Rectal smooth muscle tissue (tissue), 1 donor: ENCODE measurements around the gene CCDC182.

ENCODE experiments used
- H3K27ac ChIP-seq: one replicate; pipeline ENCODE4 v1.7.0; 2013; ENCODE audit warnings: low read depth, low read length, inconsistent platforms
- H3K27me3 ChIP-seq: one replicate; pipeline ENCODE4 v1.7.0; 2013; ENCODE audit warnings: low read length; ENCODE audit not compliant: control insufficient read depth, insufficient read depth
- H3K36me3 ChIP-seq: one replicate; pipeline ENCODE4 v1.7.0; 2013; ENCODE audit warnings: low read length; ENCODE audit not compliant: control insufficient read depth, insufficient read depth
- H3K4me1 ChIP-seq: one replicate; pipeline ENCODE4 v1.7.0; 2013; ENCODE audit warnings: low read length; ENCODE audit not compliant: control insufficient read depth, insufficient read depth
- H3K4me3 ChIP-seq: one replicate; pipeline ENCODE4 v1.7.0; 2013; ENCODE audit warnings: low read length
- H3K9ac ChIP-seq: one replicate; pipeline ENCODE4 v1.7.0; 2013; ENCODE audit warnings: low read length

The CCDC182 gene

DNA sequence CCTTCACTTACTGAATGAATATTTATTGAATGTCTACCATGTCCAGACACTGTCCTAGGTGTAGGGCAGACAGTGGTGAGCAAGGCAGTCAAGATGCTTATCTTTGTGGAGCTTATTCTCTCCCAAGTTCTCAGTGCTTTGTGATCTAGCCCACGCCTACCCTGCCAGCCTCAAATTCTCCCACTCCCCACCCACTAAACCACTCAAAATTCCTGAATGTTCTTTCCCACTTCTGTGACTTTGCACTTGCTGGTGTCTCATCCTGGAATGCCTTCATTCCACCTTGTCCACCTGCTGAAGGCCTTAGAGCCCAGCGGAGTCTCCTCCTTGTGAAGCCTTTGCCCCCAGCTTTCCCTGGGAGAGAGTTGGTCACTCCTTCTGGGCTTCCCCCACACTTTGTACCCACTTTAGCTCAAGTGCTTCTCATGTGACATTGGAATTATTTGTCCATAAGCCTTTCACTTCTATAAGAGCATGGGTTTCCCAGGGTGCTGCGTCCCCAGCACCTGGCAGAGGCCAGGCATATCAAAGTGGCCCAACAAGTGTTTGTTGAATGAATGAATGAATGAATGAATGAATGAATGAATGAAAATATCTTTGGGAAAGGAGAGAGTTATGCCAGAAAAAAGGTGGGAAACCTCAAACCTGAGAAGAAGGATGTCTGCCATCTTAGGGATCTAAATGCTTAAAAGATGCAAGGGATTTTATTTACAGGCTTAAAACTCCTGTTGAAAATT is 23.0 kb downstream of the CCDC182 start:
- no peaks in the 10 kb centered on the region for H3K4me1 ChIP-seq
- no peaks in the 10 kb centered on the region for H3K27me3 ChIP-seq
- no peaks in the 10 kb centered on the region for H3K36me3 ChIP-seq
- H3K4me3 ChIP-seq: no peak overlapping the region
- no peak overlapping the region for H3K27ac ChIP-seq
- H3K9ac ChIP-seq: no peak overlapping the region

DNA sequence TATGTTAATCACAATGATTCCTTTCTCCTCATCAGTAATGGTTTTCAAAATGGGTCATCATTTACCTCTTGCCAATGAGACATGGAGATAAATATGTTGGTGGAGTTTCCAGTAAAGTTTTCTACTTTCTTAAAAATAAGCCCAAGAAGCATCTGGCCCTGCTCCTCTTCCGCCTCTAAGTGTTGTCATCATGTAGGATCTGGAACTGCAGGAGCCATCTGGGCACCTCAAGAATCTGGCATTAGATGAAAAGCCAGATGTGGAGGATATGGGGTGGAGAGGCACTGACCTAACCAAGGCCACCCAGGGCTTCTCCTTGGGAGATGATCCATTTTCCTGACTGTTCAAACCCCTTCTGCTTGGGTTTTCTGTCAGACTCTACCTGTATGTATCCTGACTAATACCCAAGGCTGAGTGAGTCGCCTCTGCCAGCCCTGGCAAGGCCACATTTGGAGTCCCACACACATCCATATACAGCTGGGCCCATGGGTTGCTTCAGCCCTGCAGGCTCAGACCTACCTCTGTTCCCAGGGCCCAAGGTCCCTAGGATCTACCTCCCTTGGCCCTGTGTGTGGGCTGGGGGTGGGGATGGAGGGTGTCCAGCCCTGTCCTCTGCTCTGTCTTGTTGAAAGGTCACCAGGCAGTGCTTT is 24.6 kb downstream of the CCDC182 start:
- Histone ChIP-seq H3K4me3 (no peak overlapping the region), H3K27me3 (peaks cover 1% of the 10 kb centered on the region), H3K9ac (no peak overlapping the region), H3K36me3 (no peaks in the 10 kb centered on the region), H3K4me1 (no peaks in the 10 kb centered on the region), H3K27ac (no peak overlapping the region)

DNA sequence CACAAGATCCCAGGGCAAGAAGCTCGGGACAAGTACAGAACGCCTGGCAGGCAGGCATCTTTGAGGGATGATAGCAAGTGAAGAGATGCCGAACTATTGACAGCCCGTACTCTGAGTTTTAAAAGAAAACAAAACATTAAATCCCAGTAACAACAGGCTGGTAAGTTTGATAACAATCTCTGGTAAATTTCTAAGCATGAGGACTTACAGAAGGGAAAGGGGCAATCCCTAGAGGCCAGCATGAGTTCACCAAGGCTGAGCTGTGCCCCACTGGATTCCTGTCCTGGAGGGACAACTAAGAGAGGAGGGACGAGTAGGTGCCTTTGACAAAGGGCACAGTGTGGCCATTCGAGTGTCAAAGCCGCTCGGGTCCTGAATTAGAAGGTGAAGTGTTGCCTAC is 26.2 kb downstream of the CCDC182 start:
- Histone ChIP-seq H3K27me3 (peaks cover 4% of the 10 kb centered on the region), H3K4me3 (no peak overlapping the region), H3K9ac (no peak overlapping the region), H3K27ac (no peak overlapping the region), H3K4me1 (no peaks in the 10 kb centered on the region), H3K36me3 (no peaks in the 10 kb centered on the region)

DNA sequence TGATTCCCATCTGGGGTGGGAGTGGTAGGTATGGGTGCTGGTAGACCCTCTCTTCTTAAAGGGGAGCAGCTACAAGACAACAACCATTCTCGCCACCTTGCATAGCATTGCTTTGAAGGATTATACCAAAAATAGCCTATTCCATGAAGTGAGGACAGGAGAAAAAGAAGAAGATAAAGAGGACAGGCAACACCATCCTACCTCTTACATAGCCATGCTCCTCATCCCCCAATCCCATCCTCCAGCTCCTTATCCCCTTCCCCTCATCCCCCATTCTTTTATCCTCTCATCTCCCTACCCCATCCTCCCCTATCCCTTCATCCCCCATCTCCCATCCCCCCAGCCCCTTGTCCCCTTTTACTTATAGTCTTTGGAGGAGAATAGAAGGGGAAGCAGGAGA is 29.1 kb downstream of the CCDC182 start:
- peaks cover 4% of the 10 kb centered on the region for H3K27me3 ChIP-seq
- H3K27ac ChIP-seq: no peak overlapping the region
- H3K9ac ChIP-seq: no peak overlapping the region
- no peak overlapping the region for H3K4me3 ChIP-seq
- H3K4me1 ChIP-seq: no peaks in the 10 kb centered on the region
- H3K36me3 ChIP-seq: no peaks in the 10 kb centered on the region

DNA sequence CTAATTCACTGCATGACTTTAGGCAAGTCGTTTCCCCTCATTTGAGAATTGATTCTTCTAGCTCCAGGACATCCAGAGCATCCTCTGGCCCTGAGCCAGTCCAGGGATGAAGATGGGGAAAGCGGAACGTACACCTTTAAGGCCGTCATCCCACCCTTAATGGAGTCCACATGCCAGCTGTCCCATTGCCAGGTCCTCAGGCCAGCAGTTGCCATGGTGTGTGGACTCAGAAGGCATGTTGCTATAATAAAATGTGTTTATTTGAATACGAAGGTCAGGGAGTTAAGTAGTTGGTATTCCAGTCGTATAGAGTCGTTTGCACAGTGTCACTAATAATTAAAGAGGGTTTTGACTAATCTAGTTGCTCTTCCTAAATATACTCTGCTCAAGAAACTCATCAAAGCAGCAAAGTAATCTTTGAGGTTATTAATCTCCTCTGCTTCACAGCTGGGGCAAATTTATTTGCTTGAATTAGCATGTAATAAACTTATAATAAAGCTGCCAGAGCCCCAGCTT is 30.4 kb downstream of the CCDC182 start:
- peaks cover 4% of the 10 kb centered on the region for H3K27me3 ChIP-seq
- no peak overlapping the region for H3K27ac ChIP-seq
- no peak overlapping the region for H3K4me3 ChIP-seq
- H3K36me3 ChIP-seq: no peaks in the 10 kb centered on the region
- H3K9ac ChIP-seq: no peak overlapping the region
- H3K4me1 ChIP-seq: no peaks in the 10 kb centered on the region

DNA sequence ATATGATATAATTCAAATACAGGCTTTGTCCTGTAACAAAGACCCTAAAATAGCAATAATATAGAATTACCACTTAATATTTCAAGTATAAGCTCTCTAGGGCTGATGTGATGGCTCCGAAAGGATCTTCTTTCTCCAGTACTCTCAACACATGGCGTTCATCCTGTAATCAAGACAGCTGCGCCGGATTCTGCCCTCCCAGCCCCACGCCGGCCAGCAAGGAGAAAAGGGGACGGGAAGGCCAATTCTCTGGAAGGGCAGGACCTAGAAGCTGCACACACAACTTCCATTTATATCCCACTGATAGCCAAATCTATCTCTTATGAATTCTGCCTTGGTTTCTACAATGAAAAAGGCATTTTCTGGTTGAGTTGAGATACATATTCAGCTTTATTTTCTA is 32.0 kb downstream of the CCDC182 start:
- H3K36me3 ChIP-seq: no peaks in the 10 kb centered on the region
- H3K27ac ChIP-seq: no peak overlapping the region
- H3K4me3 ChIP-seq: no peak overlapping the region
- no peak overlapping the region for H3K9ac ChIP-seq
- H3K27me3 ChIP-seq: peaks cover 4% of the 10 kb centered on the region
- no peaks in the 10 kb centered on the region for H3K4me1 ChIP-seq

DNA sequence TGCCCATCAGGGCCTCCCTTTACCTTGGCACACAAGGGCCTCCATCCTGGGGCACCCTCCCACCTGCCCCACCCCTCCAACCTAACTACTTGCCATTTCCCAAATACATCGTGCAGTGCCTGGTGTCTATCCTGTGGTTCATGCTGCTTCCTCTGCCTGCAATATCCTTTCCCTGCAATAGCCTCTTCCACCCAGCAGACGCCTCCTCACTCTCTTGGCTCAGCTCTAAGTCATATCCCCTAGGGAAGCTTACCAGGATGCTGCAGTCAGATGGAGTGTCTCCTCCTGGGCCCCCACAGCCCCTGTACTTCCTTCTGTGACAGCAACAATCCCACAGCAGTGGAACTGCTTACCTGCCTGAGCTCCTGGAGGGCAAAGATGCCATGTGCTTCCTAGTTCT is 36.7 kb downstream of the CCDC182 start:
- Histone ChIP-seq H3K9ac (no peak overlapping the region), H3K27ac (no peak overlapping the region), H3K36me3 (no peaks in the 10 kb centered on the region), H3K4me1 (no peaks in the 10 kb centered on the region), H3K4me3 (no peak overlapping the region), H3K27me3 (no peaks in the 10 kb centered on the region)

DNA sequence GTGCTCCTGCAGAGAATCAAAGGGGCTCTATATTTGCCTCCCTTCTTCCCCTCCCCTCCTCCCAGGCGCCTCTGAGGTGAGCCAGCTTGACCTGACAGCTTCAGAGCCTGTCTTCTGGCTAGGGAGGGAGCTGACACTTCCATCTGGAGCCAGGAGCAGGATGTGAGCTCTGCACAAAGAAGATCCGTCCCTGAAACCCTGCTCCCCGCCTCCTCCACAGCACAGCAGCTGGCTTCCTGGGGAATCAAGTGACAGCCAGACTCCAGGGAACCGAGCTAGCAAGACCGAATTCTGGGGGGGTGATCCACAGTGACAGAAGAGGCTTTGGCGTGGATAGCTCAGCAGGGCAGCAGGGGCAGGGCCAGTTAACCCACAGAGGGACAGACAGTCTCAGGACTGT is 37.2 kb downstream of the CCDC182 start:
- Histone ChIP-seq H3K4me3 (no peak overlapping the region), H3K9ac (no peak overlapping the region), H3K27ac (no peak overlapping the region), H3K4me1 (no peaks in the 10 kb centered on the region), H3K36me3 (no peaks in the 10 kb centered on the region), H3K27me3 (no peaks in the 10 kb centered on the region)

DNA sequence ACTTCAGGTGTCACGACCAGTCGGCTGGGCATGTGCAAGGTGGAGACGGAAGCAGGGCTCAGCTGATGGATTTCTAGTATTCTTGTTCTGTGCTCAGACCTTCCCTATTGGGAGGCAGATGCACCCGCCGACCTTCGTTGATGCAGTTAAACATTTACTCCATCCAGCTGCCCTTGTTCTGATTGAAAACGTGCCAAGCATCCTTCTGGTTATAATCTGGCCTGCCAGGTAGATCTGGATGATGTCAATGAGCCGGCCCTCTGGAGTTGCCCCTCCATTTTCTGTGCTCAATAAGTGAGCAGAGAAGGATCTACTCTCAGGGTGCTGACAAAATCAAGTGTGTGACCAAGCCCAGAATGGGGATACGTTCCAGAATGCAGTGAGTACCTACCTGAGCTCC is 38.3 kb downstream of the CCDC182 start:
- Histone ChIP-seq H3K4me1 (no peaks in the 10 kb centered on the region), H3K27ac (no peak overlapping the region)

DNA sequence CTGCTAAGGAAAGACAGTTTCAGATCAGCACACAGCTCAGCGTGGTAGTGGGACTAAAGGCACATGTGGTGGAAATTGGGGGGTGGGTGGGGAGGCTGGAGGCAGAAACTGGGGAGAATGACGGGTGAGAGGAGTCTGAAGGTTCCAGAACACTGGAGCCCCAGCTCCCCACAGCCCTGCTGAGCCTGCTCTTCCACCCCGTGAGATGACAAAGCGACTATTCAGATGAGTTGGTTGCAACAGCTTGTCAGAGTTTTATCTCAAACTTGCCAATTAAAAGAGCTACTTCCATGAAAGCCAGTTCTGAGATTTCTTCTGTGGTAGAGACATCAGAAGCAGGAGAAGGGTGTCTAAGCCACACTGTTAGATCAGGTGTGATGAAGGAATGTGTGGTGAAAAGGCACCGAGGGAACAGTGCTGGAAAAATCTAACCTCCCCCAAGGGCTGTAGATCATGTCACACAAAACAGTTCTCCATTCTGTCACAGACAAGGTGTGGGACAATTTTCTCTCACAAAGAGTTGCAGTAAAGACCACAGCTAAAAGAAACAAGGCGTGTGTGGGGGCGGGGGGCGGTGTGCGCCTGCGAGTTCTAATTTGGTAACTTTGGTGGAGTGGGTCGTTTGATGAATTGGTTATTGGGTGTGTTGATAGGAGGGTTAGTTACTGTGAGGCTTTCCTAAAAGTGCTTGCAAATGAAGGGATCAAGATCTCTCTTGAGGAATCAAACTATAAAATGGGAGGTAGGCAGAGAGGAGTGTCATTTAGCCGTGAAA is 39.0 kb downstream of the CCDC182 start:
- Histone ChIP-seq H3K4me1 (no peaks in the 10 kb centered on the region), H3K4me3 (no peak overlapping the region), H3K36me3 (no peaks in the 10 kb centered on the region), H3K27me3 (no peaks in the 10 kb centered on the region), H3K9ac (no peak overlapping the region), H3K27ac (no peak overlapping the region)

More for the DNA sequence above, 38.3 kb downstream of the CCDC182 start:
- no peak overlapping the region for H3K9ac ChIP-seq
- no peaks in the 10 kb centered on the region for H3K36me3 ChIP-seq
- no peaks in the 10 kb centered on the region for H3K27me3 ChIP-seq
- H3K4me3 ChIP-seq: no peak overlapping the region

DNA sequence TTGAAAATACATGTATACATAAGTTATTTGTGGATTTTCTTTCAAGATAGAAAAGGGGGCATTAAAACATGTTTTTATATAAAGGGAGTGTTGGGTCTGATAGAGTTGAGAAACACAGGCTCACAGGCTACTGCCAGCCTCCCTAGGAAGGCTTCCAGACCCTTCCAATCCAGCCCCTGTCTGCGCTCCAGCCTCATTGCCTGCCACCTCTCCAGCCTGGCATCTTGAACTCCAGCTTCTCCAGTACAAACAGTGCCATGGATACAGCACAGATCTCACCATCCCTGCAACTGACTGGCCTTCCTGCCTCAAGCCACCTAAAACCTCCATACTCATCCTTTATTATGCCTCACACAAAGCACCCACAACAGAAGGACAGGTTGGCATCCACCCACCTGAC is 40.7 kb downstream of the CCDC182 start:
- Histone ChIP-seq H3K4me1 (no peaks in the 10 kb centered on the region), H3K9ac (no peak overlapping the region), H3K27me3 (no peaks in the 10 kb centered on the region), H3K4me3 (no peak overlapping the region), H3K36me3 (no peaks in the 10 kb centered on the region), H3K27ac (no peak overlapping the region)

DNA sequence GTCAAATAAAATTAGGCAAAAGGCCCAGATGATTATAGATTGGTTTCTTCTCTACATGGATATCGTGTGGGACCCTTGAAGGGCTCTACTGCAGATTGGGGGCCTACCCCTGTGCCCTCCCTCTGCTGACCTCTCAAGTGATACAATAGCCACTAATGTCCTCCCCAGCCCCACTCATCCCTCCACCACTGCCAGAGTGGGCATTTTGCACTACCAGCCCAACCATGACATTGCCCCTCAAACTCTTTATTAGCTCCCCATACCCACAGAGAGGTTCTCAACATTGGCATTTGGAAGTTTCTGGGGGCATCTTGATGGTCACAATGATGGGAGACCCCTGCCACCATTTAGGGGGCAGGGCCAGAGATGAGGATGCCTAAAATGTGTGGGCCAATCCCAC is 41.8 kb downstream of the CCDC182 start:
- H3K27ac ChIP-seq: no peak overlapping the region
- H3K9ac ChIP-seq: no peak overlapping the region
- no peaks in the 10 kb centered on the region for H3K4me1 ChIP-seq
- H3K27me3 ChIP-seq: no peaks in the 10 kb centered on the region
- H3K36me3 ChIP-seq: no peaks in the 10 kb centered on the region
- H3K4me3 ChIP-seq: no peak overlapping the region
